SU-DHL-6 (cell line): ENCODE data around the gene EVL.

Experiments
- EZH2phosphoT487 ChIP-seq: fragments of 200-600 bp; sonication (generic), shearing (Covaris generic); conservative IDR thresholded peaks from 2 replicates; pipeline ENCODE4 v1.6.1; 2018; ENCODE audit warnings: mild to moderate bottlenecking, antibody characterized with exemption, low read length, moderate library complexity, mixed read lengths
- TF ChIP-seq, protein P1 (sequence below): fragments of 200-600 bp; sonication (generic); IDR thresholded peaks from one replicate; pipeline ENCODE4 v1.5.1; 2017; ENCODE audit warnings: antibody characterized with exemption, mild to moderate bottlenecking, low read length, moderate library complexity; ENCODE audit not compliant: insufficient read depth, poor library complexity, severe bottlenecking

DNA sequence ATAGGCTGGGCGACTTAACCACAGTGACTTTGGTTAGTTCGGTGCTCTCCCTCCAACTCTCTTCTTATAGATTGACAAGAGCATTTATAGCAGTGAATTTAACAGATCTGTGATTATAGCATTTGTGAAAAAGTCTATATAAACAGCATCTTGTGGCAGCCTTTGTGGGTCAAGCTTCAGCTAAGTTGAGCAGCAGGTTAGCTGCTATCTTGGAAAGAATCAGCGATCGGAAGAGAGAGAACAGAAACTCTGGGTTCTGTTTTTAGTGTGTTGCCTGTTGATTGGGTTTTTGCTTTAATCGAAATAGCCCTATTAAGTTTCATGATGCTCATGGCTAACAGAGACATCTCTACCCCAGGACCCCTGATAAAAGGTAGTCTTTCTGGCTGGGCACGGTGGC, 20.2 kb downstream of the EVL start:
- TF ChIP-seq, protein P1, sequence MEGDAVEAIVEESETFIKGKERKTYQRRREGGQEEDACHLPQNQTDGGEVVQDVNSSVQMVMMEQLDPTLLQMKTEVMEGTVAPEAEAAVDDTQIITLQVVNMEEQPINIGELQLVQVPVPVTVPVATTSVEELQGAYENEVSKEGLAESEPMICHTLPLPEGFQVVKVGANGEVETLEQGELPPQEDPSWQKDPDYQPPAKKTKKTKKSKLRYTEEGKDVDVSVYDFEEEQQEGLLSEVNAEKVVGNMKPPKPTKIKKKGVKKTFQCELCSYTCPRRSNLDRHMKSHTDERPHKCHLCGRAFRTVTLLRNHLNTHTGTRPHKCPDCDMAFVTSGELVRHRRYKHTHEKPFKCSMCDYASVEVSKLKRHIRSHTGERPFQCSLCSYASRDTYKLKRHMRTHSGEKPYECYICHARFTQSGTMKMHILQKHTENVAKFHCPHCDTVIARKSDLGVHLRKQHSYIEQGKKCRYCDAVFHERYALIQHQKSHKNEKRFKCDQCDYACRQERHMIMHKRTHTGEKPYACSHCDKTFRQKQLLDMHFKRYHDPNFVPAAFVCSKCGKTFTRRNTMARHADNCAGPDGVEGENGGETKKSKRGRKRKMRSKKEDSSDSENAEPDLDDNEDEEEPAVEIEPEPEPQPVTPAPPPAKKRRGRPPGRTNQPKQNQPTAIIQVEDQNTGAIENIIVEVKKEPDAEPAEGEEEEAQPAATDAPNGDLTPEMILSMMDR: no peak
- TF ChIP-seq EZH2phosphoT487: no peak
